ENCODE measurements around the gene GRIK2. TPM values are rescaled to one million over a fixed set of nuclear protein-coding genes. Genes with fewer than 3 reads are reported as not detected.

The GRIK2 gene
- total RNA-seq, 1 experiment from 2014 or later = 8.5 TPM

GRCh38 chr6:101398716-101399615 is 5.5 kb downstream of the GRIK2 start:
- DNase-seq (ENCODE audit: low read depth, low spot score) = no peak
- in situ Hi-C loops (cut with HindIII; ENCODE audit: low pct_unique_long_range_greater_than_20kb, low sequenced_read_pairs) = no loop called here

GRCh38 chr6:101399616-101400162 is 6.2 kb downstream of the GRIK2 start:
- in situ Hi-C loops (cut with HindIII; ENCODE audit: low pct_unique_long_range_greater_than_20kb, low sequenced_read_pairs) = no loop called here
- no peak for DNase-seq (ENCODE audit: low read depth, low spot score)

GRCh38 chr6:101400326-101401135 is 7.0 kb downstream of the GRIK2 start:
- no peak for DNase-seq (ENCODE audit: low read depth, low spot score)
- in situ Hi-C loops (cut with HindIII; ENCODE audit: low pct_unique_long_range_greater_than_20kb, low sequenced_read_pairs) = no loop called here

GRCh38 chr6:101401171-101401570 is 7.7 kb downstream of the GRIK2 start:
- in situ Hi-C loops (cut with HindIII; ENCODE audit: low pct_unique_long_range_greater_than_20kb, low sequenced_read_pairs) = no loop called here
- DNase-seq (ENCODE audit: low read depth, low spot score) = no peak

GRCh38 chr6:101401792-101402621 is 8.5 kb downstream of the GRIK2 start:
- DNase-seq (ENCODE audit: low read depth, low spot score) = no peak
- in situ Hi-C loops (cut with HindIII; ENCODE audit: low pct_unique_long_range_greater_than_20kb, low sequenced_read_pairs) = no loop called here

- DNase-seq (ENCODE audit: low read depth, low spot score) = no peak
- in situ Hi-C loops (cut with HindIII; ENCODE audit: low pct_unique_long_range_greater_than_20kb, low sequenced_read_pairs) = no loop called here
These were observed 9.1 kb downstream of the GRIK2 start for GRCh38 chr6:101402622-101403031.

- in situ Hi-C loops (cut with HindIII; ENCODE audit: low pct_unique_long_range_greater_than_20kb, low sequenced_read_pairs) = no loop called here
- no peak for DNase-seq (ENCODE audit: low read depth, low spot score)
These were observed 9.9 kb downstream of the GRIK2 start for GRCh38 chr6:101403216-101403945.

- DNase-seq (ENCODE audit: low read depth, low spot score) = no peak
- in situ Hi-C loops (cut with HindIII; ENCODE audit: low pct_unique_long_range_greater_than_20kb, low sequenced_read_pairs) = no loop called here
These were observed 11.3 kb downstream of the GRIK2 start for GRCh38 chr6:101404775-101405174.

GRCh38 chr6:101413773-101414172 is 20.3 kb downstream of the GRIK2 start:
- in situ Hi-C loops (cut with HindIII; ENCODE audit: low pct_unique_long_range_greater_than_20kb, low sequenced_read_pairs) = no loop called here
- DNase-seq (ENCODE audit: low read depth, low spot score) = no peak

- in situ Hi-C loops (cut with HindIII; ENCODE audit: low pct_unique_long_range_greater_than_20kb, low sequenced_read_pairs) = no loop called here
- DNase-seq (ENCODE audit: low read depth, low spot score) = no peak
These were observed 24.4 kb downstream of the GRIK2 start for GRCh38 chr6:101417900-101418299.

GRCh38 chr6:101422251-101422650 is 28.7 kb downstream of the GRIK2 start:
- in situ Hi-C loops (cut with HindIII; ENCODE audit: low pct_unique_long_range_greater_than_20kb, low sequenced_read_pairs) = no loop called here
- no peak for DNase-seq (ENCODE audit: low read depth, low spot score)

- DNase-seq (ENCODE audit: low read depth, low spot score) = peak; percentile 90
- in situ Hi-C loops (cut with HindIII; ENCODE audit: low pct_unique_long_range_greater_than_20kb, low sequenced_read_pairs) = no loop called here
These were observed 29.3 kb downstream of the GRIK2 start for GRCh38 chr6:101422811-101423210.

- no peak for DNase-seq (ENCODE audit: low read depth, low spot score)
- in situ Hi-C loops (cut with HindIII; ENCODE audit: low pct_unique_long_range_greater_than_20kb, low sequenced_read_pairs) = no loop called here
These were observed 35.8 kb downstream of the GRIK2 start for GRCh38 chr6:101429270-101429669.

GRCh38 chr6:101429845-101430244 is 36.3 kb downstream of the GRIK2 start:
- DNase-seq (ENCODE audit: low read depth, low spot score) = no peak
- in situ Hi-C loops (cut with HindIII; ENCODE audit: low pct_unique_long_range_greater_than_20kb, low sequenced_read_pairs) = no loop called here

GRCh38 chr6:101433141-101433540 is 39.6 kb downstream of the GRIK2 start:
- in situ Hi-C loops (cut with HindIII; ENCODE audit: low pct_unique_long_range_greater_than_20kb, low sequenced_read_pairs) = no loop called here
- DNase-seq (ENCODE audit: low read depth, low spot score) = no peak

GRCh38 chr6:101434601-101435000 is 41.1 kb downstream of the GRIK2 start:
- no peak for DNase-seq (ENCODE audit: low read depth, low spot score)
- in situ Hi-C loops (cut with HindIII; ENCODE audit: low pct_unique_long_range_greater_than_20kb, low sequenced_read_pairs) = no loop called here

- in situ Hi-C loops (cut with HindIII; ENCODE audit: low pct_unique_long_range_greater_than_20kb, low sequenced_read_pairs) = no loop called here
- DNase-seq (ENCODE audit: low read depth, low spot score) = no peak
These were observed 41.5 kb downstream of the GRIK2 start for GRCh38 chr6:101435038-101435437.
